C4-2B (cell line): Measurements from ENCODE around the gene NRXN3.

ENCODE experiments used
- H3K27ac ChIP-seq: fragments of 450-650 bp; 2 replicates; pipeline ENCODE4 v1.5.1; 2017
- CTCF ChIP-seq: fragments of 450-650 bp; conservative IDR thresholded peaks from 2 replicates; pipeline ENCODE4 v1.5.1; 2017; ENCODE audit warnings: mild to moderate bottlenecking
- ZFX ChIP-seq: fragments of 450-650 bp; IDR thresholded peaks from 2 replicates; pipeline ENCODE4 v1.6.1; 2017

The NRXN3 gene

GRCh38 chr14:78175412-78175811 lies 5.2 kb downstream of the NRXN3 start:
- TF ChIP-seq CTCF (no peak), ZFX (no peak)
- H3K27ac ChIP-seq: no peak overlapping the region

GRCh38 chr14:78178071-78178470 lies 7.9 kb downstream of the NRXN3 start:
- no peak overlapping the region for H3K27ac ChIP-seq
- no peak for TF ChIP-seq ZFX
- no peak for TF ChIP-seq CTCF

- TF ChIP-seq ZFX: no peak
- TF ChIP-seq CTCF: no peak
- no peak overlapping the region for H3K27ac ChIP-seq
Observed at GRCh38 chr14:78178971-78179370, 8.8 kb downstream of the NRXN3 start.

GRCh38 chr14:78181270-78181669 lies 11.1 kb downstream of the NRXN3 start:
- H3K27ac ChIP-seq: no peak overlapping the region
- TF ChIP-seq ZFX (no peak), CTCF (no peak)

GRCh38 chr14:78182722-78183121 lies 12.5 kb downstream of the NRXN3 start:
- no peak overlapping the region for H3K27ac ChIP-seq
- no peak for TF ChIP-seq CTCF
- no peak for TF ChIP-seq ZFX

GRCh38 chr14:78184157-78184556 lies 14.0 kb downstream of the NRXN3 start:
- H3K27ac ChIP-seq: no peak overlapping the region

GRCh38 chr14:78186277-78186676 lies 16.1 kb downstream of the NRXN3 start:
- TF ChIP-seq CTCF: no peak
- no peak for TF ChIP-seq ZFX
- H3K27ac ChIP-seq: no peak overlapping the region

More at GRCh38 chr14:78184157-78184556, 14.0 kb downstream of the NRXN3 start:
- no peak for TF ChIP-seq ZFX
- no peak for TF ChIP-seq CTCF
